Astrocyte of the hippocampus (primary cell): ENCODE data around the gene RNF13.
A peak's percentile ranks its signal among the peaks of the same experiment; 100 is the strongest.
"Not testable (repeated sequence)": the region's sequence is repeated elsewhere in the genome, so short reads cannot be mapped to it uniquely, and the experiment has no call there.

ENCODE experiments used
- DNase-seq: peaks from one replicate; pipeline ENCODE4 v3.0.0; 2011; ENCODE audit warnings: low read depth, low spot score

Gene RNF13

DNA sequence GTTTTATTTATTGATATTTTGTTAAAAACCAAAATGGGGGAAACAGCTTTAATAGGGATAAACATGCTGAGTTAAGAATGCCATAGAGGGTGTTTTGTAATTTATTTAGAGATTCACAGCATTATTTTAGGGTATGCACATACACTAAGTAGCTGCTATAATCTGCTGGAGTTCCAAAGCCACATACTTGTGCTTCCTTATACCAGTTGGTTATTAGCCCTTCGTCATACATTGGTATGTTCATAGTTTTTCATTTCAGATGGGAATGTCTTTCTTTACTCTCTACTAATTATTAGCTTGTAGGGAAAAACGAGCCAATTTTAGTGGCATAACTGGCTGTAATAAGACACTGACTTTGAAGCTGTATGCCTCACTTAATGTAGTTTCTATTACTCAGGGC, 82.8 kb downstream of the RNF13 start:
- no peak for DNase-seq

DNA sequence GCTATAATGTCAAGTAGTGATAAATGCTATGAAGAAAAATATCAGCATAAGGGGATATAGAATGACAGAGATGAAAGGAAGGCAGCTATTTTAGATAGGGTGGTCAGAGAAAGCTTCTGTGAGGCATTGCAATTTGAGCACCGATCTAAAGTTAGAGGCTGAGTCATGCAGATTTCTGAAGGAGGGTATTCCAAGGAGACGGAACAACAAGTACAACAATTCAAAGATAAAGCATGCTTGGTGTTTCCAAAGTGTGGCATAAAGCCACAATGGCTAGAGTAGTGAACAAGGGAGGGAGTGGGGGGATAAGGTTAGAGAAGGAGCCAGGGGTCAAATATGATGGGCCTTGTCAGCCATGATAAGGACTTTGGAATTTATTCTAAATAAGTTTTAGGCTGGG, 85.8 kb downstream of the RNF13 start:
- peak; percentile 85 for DNase-seq

DNA sequence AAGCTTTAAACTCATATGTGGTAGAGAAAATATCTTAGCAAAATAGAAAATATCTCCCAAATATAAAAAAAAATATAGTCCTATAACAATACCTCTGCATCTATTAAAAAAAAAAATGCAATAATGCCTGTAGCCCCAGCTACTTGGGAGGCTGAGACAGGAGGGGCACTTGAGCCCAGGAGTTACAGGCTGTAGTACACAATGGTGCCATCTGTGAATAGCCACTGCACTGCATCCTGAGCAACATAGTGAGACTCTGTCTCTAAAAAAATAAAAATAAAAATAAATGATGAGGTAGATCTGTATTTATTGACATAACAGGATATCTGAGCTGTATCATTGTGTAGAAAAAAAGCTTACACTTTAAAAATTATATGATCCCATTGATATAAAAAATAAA, 87.3 kb downstream of the RNF13 start:
- DNase-seq = no peak

GRCh38 chr3:149901770-149902169, 88.8 kb downstream of the RNF13 start:
- no peak for DNase-seq

GRCh38 chr3:149902498-149903139, 89.6 kb downstream of the RNF13 start:
- DNase-seq = no peak

- no peak for DNase-seq
These were observed 93.0 kb downstream of the RNF13 start for GRCh38 chr3:149906036-149906435.

DNA sequence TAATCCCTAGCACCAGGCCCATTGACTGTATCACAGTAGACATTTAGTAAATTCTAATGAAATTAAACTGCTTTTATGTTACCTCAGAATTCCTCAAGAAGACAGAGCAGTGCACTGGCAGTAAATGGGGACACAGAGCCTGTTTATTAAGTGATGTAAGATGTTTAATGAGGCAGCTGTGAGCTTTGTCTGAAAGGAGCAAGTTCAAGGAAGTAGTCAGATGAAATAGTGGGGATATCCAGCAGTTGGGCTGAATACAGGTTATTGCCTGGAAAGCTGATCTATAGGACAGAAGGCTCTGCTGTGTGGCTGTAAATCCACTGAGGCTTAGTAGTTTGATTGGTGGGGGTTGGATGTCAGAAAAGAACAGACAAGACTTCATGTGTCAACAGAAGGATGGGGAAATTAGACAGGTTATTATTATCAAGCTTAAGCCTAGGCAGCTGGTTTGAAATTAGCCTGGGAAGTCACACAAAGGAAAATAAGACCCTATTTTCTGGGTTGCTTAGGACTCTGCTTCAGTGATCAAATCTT, 95.5 kb downstream of the RNF13 start:
- DNase-seq = no peak

DNA sequence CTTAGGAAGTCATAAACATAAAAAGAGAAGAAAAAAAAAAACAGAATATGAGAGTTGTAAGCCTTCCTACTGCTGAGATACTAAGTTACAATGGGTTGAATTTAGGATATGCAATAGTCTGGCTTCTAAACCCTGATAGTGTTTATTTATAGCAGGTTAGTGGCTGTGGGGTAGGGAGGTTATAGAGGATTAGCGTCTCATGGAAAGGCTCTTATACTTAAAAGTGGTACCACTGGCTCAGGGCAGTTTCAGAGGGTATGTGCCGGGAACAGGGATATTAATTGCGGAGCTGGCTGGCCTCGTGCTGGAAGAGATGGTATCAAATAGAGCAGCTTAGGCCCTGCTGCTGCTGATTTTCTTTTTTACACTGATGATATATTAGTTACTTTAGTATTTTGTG, 96.9 kb downstream of the RNF13 start:
- DNase-seq = no peak

DNA sequence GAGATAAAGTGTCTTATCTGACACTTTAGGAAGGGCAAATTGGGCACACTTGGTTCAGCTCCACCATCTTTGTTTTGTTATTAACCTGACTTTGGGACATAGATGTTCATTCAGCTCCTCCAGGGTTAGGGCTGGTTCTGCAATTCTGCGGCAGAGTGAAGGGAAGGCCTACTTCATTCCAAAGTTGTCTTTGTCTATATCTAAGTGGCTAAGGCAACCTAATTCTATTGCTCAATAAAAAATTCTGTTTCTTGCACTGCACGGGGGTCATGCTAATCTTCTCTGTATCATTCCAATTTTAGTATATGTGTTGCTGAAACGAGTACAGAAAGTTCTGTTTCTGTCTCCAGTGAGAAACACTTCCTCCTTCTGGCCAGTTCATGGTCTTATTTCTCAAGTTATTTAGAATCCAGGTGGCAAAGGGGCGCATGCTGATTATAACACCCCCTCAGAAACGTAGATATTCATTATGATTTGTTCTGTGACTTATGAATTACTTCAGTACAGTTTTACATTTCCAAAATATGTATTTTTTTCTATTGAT, 104.2 kb downstream of the RNF13 start:
- DNase-seq = no peak

- DNase-seq = no peak
These were observed 106.5 kb downstream of the RNF13 start for GRCh38 chr3:149919509-149919908.

- no peak for DNase-seq
These were observed 107.1 kb downstream of the RNF13 start for GRCh38 chr3:149920119-149920518.

DNA sequence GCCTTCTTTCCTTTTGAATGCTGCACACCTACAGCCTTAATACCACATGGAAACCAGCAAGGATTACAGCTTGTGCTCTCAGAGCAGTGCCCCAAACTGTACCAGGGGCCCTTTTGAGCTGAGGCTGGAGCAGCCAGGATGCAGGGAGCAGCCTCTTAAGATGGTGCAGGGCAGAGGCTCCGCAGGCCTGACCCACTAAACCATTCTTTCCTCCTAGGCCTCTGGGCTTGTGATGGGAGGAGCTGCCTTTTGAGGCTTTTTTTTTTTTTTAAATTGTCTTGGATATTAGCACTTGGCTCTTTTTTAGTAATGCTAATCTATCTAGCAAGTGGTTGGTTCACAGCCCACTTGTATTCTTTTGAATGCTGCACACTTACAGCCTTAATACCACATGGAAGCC, 120.0 kb downstream of the RNF13 start:
- DNase-seq = no peak

GRCh38 chr3:149933858-149934257, 120.8 kb downstream of the RNF13 start:
- no peak for DNase-seq

DNA sequence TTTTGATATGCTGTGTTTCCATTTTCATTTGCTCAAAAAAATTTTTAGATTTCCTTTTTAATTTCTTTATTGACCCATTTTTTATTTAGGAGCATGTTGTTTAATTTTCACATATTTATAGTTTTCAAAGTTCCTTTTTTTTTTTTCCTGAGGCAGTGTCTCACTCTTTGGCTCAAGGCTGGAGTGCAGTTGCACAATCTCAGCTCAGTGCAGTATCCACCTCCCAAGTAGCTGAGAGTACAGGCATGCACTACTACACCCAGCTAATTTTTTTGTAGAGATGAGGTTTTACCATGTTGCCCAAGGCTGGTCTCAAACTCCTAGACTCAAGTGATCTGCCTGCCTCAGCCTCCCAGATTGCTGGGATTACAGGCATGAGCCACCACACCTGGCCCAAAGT, 121.5 kb downstream of the RNF13 start:
- DNase-seq = peak; percentile 34

DNA sequence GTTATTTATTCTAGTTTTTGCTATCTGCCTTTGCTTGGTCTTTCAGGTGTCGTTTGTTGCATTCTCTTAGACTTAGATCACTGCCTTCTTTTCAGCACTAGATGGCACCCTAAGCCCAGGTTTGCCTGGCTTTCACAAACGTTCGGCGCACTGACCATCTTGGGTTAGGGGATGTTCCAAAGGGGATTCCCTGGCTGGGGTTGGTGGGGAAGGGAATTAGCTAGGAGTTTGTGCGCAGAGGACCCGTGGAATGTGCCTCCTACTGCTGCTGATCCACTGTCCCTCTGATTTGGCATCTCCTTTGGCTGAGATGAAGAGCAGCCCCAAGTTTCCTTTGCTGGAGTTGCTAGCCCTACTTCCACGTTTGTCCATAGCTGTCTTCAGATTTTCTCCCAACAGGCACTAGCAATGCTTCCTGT, 123.8 kb downstream of the RNF13 start:
- peak; percentile 78 for DNase-seq

GRCh38 chr3:149938392-149939055, 125.5 kb downstream of the RNF13 start:
- DNase-seq = peak; percentile 34

- no peak for DNase-seq
These were observed 128.2 kb downstream of the RNF13 start for GRCh38 chr3:149941186-149941585.

GRCh38 chr3:149941946-149942345, 128.9 kb downstream of the RNF13 start:
- DNase-seq = no peak

GRCh38 chr3:149942409-149942808, 129.4 kb downstream of the RNF13 start:
- no peak for DNase-seq

DNA sequence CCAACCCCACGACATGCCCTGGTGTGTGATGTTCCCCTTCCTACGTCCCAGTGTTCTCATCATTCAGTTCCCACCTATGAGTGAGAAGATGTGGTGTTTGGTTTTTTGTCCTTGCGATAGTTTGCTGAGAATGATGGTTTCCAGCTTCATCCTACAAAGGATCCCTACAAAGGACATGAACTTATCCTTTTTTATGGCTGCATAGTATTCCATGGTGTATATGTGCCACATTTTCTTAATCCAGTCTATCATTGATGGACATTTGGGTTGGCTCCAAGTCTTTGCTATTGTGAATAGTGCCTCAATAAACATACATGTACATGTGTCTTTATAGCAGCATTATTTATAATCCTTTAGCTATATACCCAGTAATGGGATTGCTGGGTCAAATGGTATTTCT, 131.0 kb downstream of the RNF13 start:
- DNase-seq = not testable (repeated sequence)

- no peak for DNase-seq
These were observed 134.2 kb downstream of the RNF13 start for GRCh38 chr3:149947231-149947630.

DNA sequence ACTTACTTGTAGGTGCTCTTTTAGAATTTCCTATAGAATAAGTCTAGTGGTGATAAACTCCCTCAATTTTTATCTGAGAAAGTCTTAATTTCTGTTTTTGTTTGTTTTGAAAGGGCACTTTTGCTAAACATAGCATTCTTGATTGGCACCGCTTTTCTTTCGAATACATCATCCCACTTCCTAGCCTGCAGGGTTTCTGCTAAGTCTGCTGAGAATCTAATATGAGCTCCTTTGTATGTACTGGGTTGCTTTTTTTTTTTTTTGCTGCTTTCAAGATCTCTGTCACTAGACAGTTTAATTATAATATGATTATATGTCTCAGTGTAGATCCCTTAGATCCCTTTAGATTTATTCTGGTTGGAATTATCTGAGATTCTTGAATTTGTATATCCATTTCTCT, 136.2 kb downstream of the RNF13 start:
- no peak for DNase-seq

DNA sequence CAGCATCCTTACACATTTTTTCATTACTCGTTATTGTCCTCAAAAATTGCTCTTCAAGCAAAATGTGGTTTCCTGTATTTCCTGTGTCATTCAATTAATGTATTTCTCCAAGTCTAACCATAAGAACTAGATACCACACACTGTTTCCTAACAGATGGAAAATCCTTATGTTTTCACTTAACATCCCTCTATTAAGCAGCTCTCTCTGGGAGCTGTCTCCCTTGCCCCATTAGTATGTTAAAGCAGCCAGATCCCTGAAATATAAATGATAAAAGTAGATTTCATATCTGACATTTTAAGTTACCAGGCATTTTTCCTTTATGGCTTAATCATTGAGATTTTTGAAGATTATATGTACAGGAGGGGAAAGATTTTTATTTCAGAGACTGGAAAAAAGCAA, 141.8 kb downstream of the RNF13 start:
- DNase-seq = no peak
